Breast epithelium (tissue), 4 donors: Measurements from ENCODE around the gene ILK. TPM values are rescaled to one million over a fixed set of nuclear protein-coding genes. Genes with fewer than 3 reads are reported as not detected.

ENCODE experiments used
- DNase-seq, 2 donors: peaks; one replicate each; pipeline ENCODE4 v3.0.0-alpha.2; 2019; ENCODE audit warnings: low spot score in 2 of 2
- H3K27ac ChIP-seq, 2 donors: fragments of 200-600 bp; sonication (generic) in 1 of 2; one replicate each; pipeline ENCODE4 v1.5.1; 2016 to 2019; ENCODE audit warnings: mild to moderate bottlenecking in 1 of 2
- H3K27me3 ChIP-seq, 2 donors: fragments of 200-600 bp; sonication (generic) in 1 of 2; one replicate each; pipeline versions ENCODE4 v1.5.1 to v1.6.0; 2017 to 2019; ENCODE audit warnings: control low read depth in 1 of 2, mild to moderate bottlenecking in 1 of 2
- H3K36me3 ChIP-seq: fragments of 200-600 bp; one replicate; pipeline ENCODE4 v1.5.1; 2019
- H3K4me1 ChIP-seq, 2 donors: fragments of 200-600 bp; sonication (generic); one replicate each; pipeline ENCODE4 v1.5.1; 2016 to 2019; ENCODE audit warnings: control low read depth in 1 of 2
- H3K4me3 ChIP-seq, 3 donors: fragments of 200-600 bp; sonication (generic); 1 replicate in 2 of 3; 2 replicates in 1 of 3; pipeline ENCODE4 v1.5.1; 2016 to 2019; ENCODE audit warnings: mild to moderate bottlenecking in 3 of 3, moderate library complexity in 2 of 3
- H3K9me3 ChIP-seq, 2 donors: fragments of 200-600 bp; sonication (generic) in 1 of 2; one replicate each; pipeline ENCODE4 v1.5.1; 2016 to 2019; ENCODE audit warnings: control low read depth in 1 of 2
- POLR2A ChIP-seq: fragments of 450-650 bp; IDR thresholded peaks from one replicate; pipeline ENCODE4 v1.6.1; 2016; ENCODE audit warnings: antibody characterized with exemption, mild to moderate bottlenecking, moderate library complexity
- POLR2AphosphoS5 ChIP-seq, 3 donors: sonication (generic); formaldehyde crosslinking; IDR thresholded peaks; one replicate each; pipeline ENCODE4 v1.6.1; 2017; ENCODE audit warnings: antibody characterized with exemption in 3 of 3
- intact Hi-C: fragments of 100-400 bp; cut with DNase I; formaldehyde crosslinking; loops from one replicate; pipeline ENCODE4 v1.15.1; 2023; ENCODE audit warnings: low total_unique reads
- total RNA-seq, 3 donors: library from RNA; depleted of rRNA; stranded (reverse); fragments of >200 nt; gene quantifications; one replicate each; pipeline ENCODE4 v1.1.0, GENCODE V29; 2016
- TF ChIP-seq, protein P1 (sequence below), 3 donors: fragments of 450-650 bp; IDR thresholded peaks; one replicate each; pipeline ENCODE4 v1.5.1; 2016 to 2017; ENCODE audit warnings: antibody characterized with exemption in 3 of 3, mild to moderate bottlenecking in 3 of 3, moderate library complexity in 3 of 3

ILK gene
- total RNA-seq, 3 donors from 2014 or later, result 113 to 118 (median 113) TPM

DNA sequence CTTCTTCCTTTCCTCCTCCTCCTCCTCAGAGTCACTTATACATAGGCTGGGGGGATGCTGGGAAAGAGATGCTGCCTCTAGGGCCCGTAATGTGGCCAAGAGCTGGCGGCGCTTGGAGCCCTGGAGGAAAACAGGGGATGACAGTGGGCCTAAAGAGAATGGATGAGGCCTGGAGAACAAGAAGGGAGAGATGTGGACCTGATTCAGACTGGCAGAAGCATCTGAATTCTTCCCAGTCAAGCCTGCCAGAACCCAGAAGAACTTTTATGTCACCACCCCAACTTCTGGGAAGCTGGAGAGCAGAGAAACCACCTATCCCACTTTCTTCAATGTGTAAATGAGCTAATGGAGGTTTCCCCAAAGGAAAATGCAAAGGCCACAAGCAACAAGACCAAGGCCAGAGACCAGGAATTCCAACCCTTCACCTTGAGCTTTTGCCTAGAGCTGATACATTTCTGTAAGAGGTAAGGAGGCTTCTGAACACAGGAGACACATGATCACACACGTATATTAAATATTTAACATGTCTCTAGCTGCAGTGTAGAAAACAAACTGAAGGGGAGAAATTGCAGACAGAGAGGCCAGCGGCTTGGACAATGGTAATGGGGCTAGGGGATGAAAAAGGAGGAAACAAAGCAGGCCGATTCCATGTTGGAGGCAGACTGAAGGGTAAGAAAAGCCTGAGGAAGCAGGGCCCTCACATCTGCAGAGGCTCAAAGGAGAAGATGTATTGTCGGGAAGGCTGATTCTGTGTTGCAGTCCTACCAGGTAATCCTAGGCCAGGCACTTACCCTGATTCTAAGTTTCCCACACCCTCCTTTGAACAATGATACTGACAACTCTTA is 1.3 kb upstream of the ILK start:
- H3K36me3 ChIP-seq, result peaks cover 8% of the 10 kb centered on the region
- intact Hi-C loops, result no loop called here
- H3K27me3 ChIP-seq, result no peaks in the 10 kb centered on the region
- H3K4me3 ChIP-seq, result peak overlapping the region; percentile 76 to 93 (median 92)
- peak overlapping the region in 1 of 2 donors; percentile 96 for H3K27ac ChIP-seq
- no peak for DNase-seq
- H3K4me1 ChIP-seq, result peaks cover 6 to 28% of the 10 kb centered on the region in 2 donors
- no peaks in the 10 kb centered on the region for H3K9me3 ChIP-seq
- no peak for TF ChIP-seq POLR2AphosphoS5 (IDR thresholded peaks at IDR 0.05)
- no peak for TF ChIP-seq POLR2A
- TF ChIP-seq, protein P1, sequence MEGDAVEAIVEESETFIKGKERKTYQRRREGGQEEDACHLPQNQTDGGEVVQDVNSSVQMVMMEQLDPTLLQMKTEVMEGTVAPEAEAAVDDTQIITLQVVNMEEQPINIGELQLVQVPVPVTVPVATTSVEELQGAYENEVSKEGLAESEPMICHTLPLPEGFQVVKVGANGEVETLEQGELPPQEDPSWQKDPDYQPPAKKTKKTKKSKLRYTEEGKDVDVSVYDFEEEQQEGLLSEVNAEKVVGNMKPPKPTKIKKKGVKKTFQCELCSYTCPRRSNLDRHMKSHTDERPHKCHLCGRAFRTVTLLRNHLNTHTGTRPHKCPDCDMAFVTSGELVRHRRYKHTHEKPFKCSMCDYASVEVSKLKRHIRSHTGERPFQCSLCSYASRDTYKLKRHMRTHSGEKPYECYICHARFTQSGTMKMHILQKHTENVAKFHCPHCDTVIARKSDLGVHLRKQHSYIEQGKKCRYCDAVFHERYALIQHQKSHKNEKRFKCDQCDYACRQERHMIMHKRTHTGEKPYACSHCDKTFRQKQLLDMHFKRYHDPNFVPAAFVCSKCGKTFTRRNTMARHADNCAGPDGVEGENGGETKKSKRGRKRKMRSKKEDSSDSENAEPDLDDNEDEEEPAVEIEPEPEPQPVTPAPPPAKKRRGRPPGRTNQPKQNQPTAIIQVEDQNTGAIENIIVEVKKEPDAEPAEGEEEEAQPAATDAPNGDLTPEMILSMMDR (IDR thresholded peaks at IDR 0.05), result no peak

DNA sequence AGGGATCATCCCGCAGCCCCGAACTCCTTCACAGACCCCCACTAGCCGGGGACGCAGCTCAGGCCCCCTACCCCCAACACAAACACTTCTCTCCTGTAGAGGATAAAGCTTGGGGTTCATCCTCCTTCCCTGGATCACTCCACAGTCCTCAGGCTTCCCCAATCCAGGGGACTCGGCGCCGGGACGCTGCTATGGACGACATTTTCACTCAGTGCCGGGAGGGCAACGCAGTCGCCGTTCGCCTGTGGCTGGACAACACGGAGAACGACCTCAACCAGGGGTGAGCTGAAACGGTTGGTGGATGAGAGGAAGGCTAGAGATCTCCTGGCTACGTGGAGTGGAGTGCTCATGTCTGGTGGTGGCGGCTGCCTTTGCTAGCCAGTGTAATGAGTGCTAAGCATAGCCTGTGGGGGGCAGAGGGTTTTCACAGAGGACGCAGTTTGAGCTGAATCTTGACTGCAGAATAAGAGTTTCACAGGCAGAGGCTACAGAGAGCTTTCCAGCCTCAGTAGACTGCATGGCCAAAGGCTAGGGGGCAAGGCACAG is 580 bp downstream of the ILK start:
- Histone ChIP-seq H3K9me3 (no peaks in the 10 kb centered on the region), H3K4me1 (peaks cover 6 to 36% of the 10 kb centered on the region in 2 donors), H3K27me3 (no peaks in the 10 kb centered on the region), H3K27ac (peak overlapping the region; percentile 92 to 96), H3K36me3 (peaks cover 16% of the 10 kb centered on the region), H3K4me3 (peak overlapping the region; percentile 76 to 93 (median 92))
- DNase-seq, result no peak
- TF ChIP-seq POLR2A, result no peak
- TF ChIP-seq, protein P1 (IDR thresholded peaks at IDR 0.05), result no peak
- TF ChIP-seq POLR2AphosphoS5 (IDR thresholded peaks at IDR 0.05), result no peak
- intact Hi-C loops, result no loop called here

DNA sequence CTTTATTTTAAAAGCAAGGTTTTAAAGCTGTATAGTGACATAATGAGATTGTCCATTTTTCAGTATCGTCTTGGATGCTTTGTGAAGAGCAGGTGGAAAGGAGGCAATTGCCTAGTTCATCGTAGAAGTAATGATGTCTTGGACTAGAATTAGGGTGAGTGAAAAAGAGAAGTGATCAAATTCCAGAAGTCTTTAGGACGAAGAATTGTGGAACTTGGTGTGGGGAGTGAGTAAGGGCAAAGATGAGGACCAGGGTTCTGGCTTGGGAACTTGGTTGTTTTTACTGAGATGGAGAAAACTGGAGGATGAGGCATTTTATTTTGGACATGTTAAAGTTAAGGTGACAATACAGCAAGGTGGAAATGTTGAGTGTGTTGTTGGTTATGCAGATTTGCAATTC is 1.2 kb downstream of the ILK start:
- no peaks in the 10 kb centered on the region for H3K9me3 ChIP-seq
- H3K27ac ChIP-seq, result peak overlapping the region; percentile 92 to 96
- no peak for DNase-seq
- TF ChIP-seq, protein P1 (IDR thresholded peaks at IDR 0.05), result no peak
- TF ChIP-seq POLR2AphosphoS5 (IDR thresholded peaks at IDR 0.05) (no peak), POLR2A (no peak)
- H3K4me1 ChIP-seq, result peaks cover 6 to 36% of the 10 kb centered on the region in 2 donors
- peaks cover 16% of the 10 kb centered on the region for H3K36me3 ChIP-seq
- intact Hi-C loops, result loop anchor here (5.0 kb wide), 1 partner anchor 1568 kb away; no protein-coding TSS in a partner anchor
- H3K27me3 ChIP-seq, result no peaks in the 10 kb centered on the region
- peak overlapping the region; percentile 76 to 93 (median 92) for H3K4me3 ChIP-seq

DNA sequence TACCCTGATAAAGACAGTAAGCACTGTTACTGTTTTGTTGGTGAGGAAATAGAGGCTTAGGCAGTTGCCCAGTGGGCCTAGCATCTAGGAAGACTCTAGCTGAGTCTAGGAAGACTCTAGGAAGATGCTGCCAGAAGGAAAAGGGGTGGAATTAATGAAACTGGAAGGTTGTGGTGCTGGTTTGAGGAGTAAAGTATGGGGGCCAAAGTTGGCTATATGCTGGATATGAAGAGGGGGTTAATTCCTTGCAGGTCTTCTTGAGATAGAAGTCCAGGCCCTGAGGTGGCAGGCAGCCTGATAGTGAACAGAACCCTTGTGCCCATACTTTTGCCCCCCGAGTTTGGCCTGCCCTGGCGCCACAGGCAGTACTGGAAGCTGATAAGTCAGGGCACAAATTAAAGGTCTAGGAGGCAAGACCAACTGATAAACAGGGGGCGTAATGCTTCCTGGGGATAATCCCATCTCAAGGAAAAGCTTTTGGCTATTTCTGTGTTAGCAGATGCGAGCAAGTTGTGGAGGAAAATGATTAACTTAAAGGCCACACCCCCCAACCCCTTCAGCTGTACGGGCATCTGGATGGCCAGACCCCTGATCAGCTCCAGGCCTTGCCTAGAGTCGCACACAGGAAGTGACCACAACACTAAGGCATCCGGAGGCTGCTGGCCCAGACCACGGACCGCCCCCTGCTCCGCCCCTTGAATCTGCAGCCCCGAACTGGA is 3.1 kb downstream of the ILK start:
- Histone ChIP-seq H3K4me3 (peak overlapping the region; percentile 10 to 92 (median 56)), H3K27ac (peak overlapping the region; percentile 92 to 96), H3K36me3 (peaks cover 13% of the 10 kb centered on the region), H3K4me1 (peaks cover 6 to 35% of the 10 kb centered on the region in 2 donors), H3K27me3 (no peaks in the 10 kb centered on the region), H3K9me3 (no peaks in the 10 kb centered on the region)
- TF ChIP-seq, protein P1 (IDR thresholded peaks at IDR 0.05), result no peak
- peak; percentile 54 to 87 (median 58) for TF ChIP-seq POLR2AphosphoS5 (IDR thresholded peaks at IDR 0.05)
- TF ChIP-seq POLR2A, result no peak
- DNase-seq, result peak; percentile 81 to 93
- intact Hi-C loops, result loop anchor here (5.0 kb wide), 1 partner anchor 1566 kb away; no protein-coding TSS in a partner anchor
